Sigmoid colon (tissue), 7 donors: ENCODE measurements around the gene CAMK4. TPM values are rescaled to one million over a fixed set of nuclear protein-coding genes. Genes with fewer than 3 reads are reported as not detected.

Experiments
- DNase-seq: peaks from one replicate; pipeline ENCODE4 v3.0.0-alpha.2; 2019
- H3K27ac ChIP-seq, 4 donors: fragments of 200-600 bp; sonication (generic); one replicate each; pipeline ENCODE4 v1.5.1; 2016 to 2019; ENCODE audit warnings: mild to moderate bottlenecking in 1 of 4
- H3K27me3 ChIP-seq, 3 donors: fragments of 200-600 bp; sonication (generic); one replicate each; pipeline ENCODE4 v1.5.1; 2019; ENCODE audit warnings: mild to moderate bottlenecking in 1 of 3
- H3K36me3 ChIP-seq, 4 donors: fragments of 200-600 bp; sonication (generic); one replicate each; pipeline ENCODE4 v1.5.1; 2016 to 2019
- H3K4me1 ChIP-seq, 4 donors: fragments of 200-600 bp; sonication (generic); one replicate each; pipeline ENCODE4 v1.5.1; 2017 to 2019
- H3K4me3 ChIP-seq, 4 donors: fragments of 200-600 bp; sonication (generic); one replicate each; pipeline ENCODE4 v1.5.1; 2017 to 2019; ENCODE audit warnings: mild to moderate bottlenecking in 2 of 4, moderate library complexity in 1 of 4
- H3K9me3 ChIP-seq, 4 donors: fragments of 200-600 bp in 3 of 4; sonication (generic) in 3 of 4; one replicate each; pipeline versions ENCODE4 v1.5.1 to v1.6.1; 2013 to 2019
- EP300 ChIP-seq, 4 donors: sonication (generic); formaldehyde crosslinking; IDR thresholded peaks; one replicate each; pipeline ENCODE4 v1.6.1; 2017; ENCODE audit warnings: antibody characterized with exemption in 4 of 4
- POLR2A ChIP-seq, 2 donors: fragments of 450-650 bp; IDR thresholded peaks; one replicate each; pipeline ENCODE4 v1.6.1; 2016; ENCODE audit warnings: antibody characterized with exemption in 2 of 2, mild to moderate bottlenecking in 2 of 2, moderate library complexity in 2 of 2
- POLR2AphosphoS5 ChIP-seq, 4 donors: sonication (generic); formaldehyde crosslinking; IDR thresholded peaks; one replicate each; pipeline ENCODE4 v1.6.1; 2017; ENCODE audit warnings: antibody characterized with exemption in 4 of 4
- WGBS, 2 donors: extraction: QIAGEN DNeasy Blood & Tissue Kit; methylation state at CpG; one replicate each; pipeline ENCODE4 v1.1.7; 2013; 5-methylcytosine and 5-hydroxymethylcytosine counted together
- intact Hi-C: fragments of 100-400 bp; cut with DNase I; formaldehyde crosslinking; loops from one replicate; pipeline ENCODE4 v1.15.1; 2023
- polyA plus RNA-seq, 3 donors: library from polyadenylated mRNA; stranded (reverse); fragments of 200-250 nt; gene quantifications; one replicate each; pipeline ENCODE4 v1.2.3, GENCODE V29; 2013
- total RNA-seq, 4 donors: library from RNA; depleted of rRNA; stranded (reverse); fragments of >200 nt; gene quantifications; one replicate each; pipeline ENCODE4 v1.1.0, GENCODE V29; 2016
- TF ChIP-seq, protein P1 (sequence below), 4 experiments: fragments of 450-650 bp in 3 of 4; fragments of 200-600 bp in 1 of 4; IDR thresholded peaks; one replicate each; pipeline ENCODE4 v1.5.1; 2016 to 2019; ENCODE audit warnings: antibody characterized with exemption in 4 of 4, mild to moderate bottlenecking in 3 of 4, moderate library complexity in 2 of 4
- donor health status: healthy with polysubstance abuse.
- donor health status: Bipolar disorder and iron deficiency.
- donor health status: healthy.

CAMK4 gene
- total and polyA plus RNA-seq, 7 donors, result 0.23 to 4.0 (median 2.3) TPM

DNA sequence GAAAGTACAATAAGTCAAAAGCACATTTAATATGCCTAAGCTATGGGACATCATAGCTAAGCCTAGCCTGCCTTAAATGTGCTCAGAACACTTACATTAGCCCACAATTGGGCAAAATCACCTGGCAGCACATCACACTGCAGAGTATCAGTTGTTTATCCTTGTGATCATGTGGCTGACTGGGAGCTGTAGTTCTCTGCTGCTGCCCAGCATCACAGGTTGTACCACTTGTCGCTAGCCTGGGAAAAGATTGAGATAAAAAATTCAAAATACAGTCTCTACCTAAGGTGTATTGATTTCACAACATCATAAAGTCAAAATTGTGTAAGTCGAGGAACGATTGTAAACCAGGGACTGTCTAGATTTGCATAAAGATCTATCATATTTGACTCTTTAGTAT lies 58.6 kb downstream of the CAMK4 start:
- Histone ChIP-seq H3K27ac (no peak overlapping the region), H3K27me3 (no peaks in the 10 kb centered on the region), H3K4me3 (no peak overlapping the region), H3K9me3 (no peaks in the 10 kb centered on the region), H3K4me1 (no peaks in the 10 kb centered on the region), H3K36me3 (no peaks in the 10 kb centered on the region)
- TF ChIP-seq POLR2A (IDR thresholded peaks at IDR 0.05) (no peak), EP300 (IDR thresholded peaks at IDR 0.05) (no peak), POLR2AphosphoS5 (IDR thresholded peaks at IDR 0.05) (no peak)
- TF ChIP-seq, protein P1, sequence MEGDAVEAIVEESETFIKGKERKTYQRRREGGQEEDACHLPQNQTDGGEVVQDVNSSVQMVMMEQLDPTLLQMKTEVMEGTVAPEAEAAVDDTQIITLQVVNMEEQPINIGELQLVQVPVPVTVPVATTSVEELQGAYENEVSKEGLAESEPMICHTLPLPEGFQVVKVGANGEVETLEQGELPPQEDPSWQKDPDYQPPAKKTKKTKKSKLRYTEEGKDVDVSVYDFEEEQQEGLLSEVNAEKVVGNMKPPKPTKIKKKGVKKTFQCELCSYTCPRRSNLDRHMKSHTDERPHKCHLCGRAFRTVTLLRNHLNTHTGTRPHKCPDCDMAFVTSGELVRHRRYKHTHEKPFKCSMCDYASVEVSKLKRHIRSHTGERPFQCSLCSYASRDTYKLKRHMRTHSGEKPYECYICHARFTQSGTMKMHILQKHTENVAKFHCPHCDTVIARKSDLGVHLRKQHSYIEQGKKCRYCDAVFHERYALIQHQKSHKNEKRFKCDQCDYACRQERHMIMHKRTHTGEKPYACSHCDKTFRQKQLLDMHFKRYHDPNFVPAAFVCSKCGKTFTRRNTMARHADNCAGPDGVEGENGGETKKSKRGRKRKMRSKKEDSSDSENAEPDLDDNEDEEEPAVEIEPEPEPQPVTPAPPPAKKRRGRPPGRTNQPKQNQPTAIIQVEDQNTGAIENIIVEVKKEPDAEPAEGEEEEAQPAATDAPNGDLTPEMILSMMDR (IDR thresholded peaks at IDR 0.05), result no peak
- intact Hi-C loops, result no loop called here
- DNase-seq, result no peak
- WGBS, 2 donors, result 82 to 90% methylated on average over 3 of the region's 3 CpGs

DNA sequence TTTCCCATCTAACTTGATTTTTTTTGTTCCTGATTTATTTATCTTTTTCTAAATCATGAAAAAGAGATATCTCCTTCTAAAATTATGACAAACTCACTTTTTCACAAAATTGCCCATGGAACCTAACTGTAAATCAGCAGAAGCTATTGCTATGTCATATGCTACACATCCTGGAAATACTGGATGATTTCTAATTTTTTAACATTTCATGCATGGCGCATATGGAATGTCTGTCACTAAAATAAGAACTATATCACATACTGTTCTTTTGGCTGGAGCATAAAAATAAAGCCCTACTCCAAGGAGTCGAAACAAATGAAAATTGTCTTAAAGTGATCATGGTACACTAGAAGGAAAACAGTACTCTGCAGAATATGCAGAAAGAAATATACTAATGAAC lies 60.6 kb downstream of the CAMK4 start:
- TF ChIP-seq POLR2AphosphoS5 (IDR thresholded peaks at IDR 0.05) (no peak), POLR2A (IDR thresholded peaks at IDR 0.05) (no peak), EP300 (IDR thresholded peaks at IDR 0.05) (no peak)
- TF ChIP-seq, protein P1 (IDR thresholded peaks at IDR 0.05), result no peak
- DNase-seq, result no peak
- no peaks in the 10 kb centered on the region for H3K9me3 ChIP-seq

DNA sequence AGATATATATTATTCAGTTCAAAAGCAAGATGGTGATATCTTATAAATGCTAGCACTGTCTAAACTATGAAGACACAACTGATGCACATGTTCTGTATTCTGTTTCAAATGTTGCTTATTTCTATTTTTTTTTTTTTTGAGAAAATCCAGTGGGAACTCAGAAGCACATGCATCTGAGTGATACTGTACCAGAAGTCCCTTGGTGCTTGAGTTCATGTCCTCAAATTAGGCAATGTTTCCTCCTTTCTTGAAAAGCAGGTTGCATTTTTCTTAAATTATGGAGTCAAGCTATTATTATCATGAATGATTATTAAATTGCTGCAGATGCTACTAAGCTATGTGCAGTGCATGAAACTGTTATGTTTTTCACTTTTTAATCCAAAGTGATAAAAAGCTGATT lies 70.4 kb downstream of the CAMK4 start:
- Histone ChIP-seq H3K27me3 (no peaks in the 10 kb centered on the region), H3K4me1 (no peaks in the 10 kb centered on the region), H3K4me3 (no peak overlapping the region), H3K36me3 (no peaks in the 10 kb centered on the region), H3K9me3 (no peaks in the 10 kb centered on the region), H3K27ac (no peak overlapping the region)
- no peak for DNase-seq
- intact Hi-C loops, result no loop called here
- no peak for TF ChIP-seq POLR2A (IDR thresholded peaks at IDR 0.05)
- TF ChIP-seq, protein P1 (IDR thresholded peaks at IDR 0.05), result no peak

More for the DNA sequence above, 60.6 kb downstream of the CAMK4 start:
- Histone ChIP-seq H3K27ac (no peak overlapping the region), H3K27me3 (no peaks in the 10 kb centered on the region), H3K36me3 (no peaks in the 10 kb centered on the region), H3K4me1 (no peaks in the 10 kb centered on the region), H3K4me3 (no peak overlapping the region)
- 64 to 90% methylated on average over 2 of the region's 2 CpGs for WGBS, 2 donors
- intact Hi-C loops, result no loop called here

DNA sequence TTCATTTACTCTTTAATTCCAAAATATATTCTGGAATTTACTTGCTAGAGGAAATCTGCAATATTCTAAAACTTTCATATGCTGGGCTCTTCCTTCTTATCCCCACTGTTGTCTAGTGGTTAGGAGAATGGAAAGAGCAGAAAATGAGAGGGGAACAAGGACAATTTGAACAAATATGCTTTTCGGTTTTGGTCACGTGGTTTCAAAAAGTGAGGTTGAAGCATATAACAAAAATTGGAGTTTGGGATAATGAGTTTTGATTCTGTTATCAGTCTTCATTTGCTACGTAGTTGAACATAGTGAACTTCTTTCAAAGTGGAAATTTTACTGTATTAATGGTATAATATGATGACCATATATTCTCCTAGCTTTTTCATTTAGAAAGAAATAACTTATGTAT lies 71.5 kb downstream of the CAMK4 start:
- 85 to 92% methylated on average over 3 of the region's 3 CpGs for WGBS, 2 donors
- H3K27ac ChIP-seq, result no peak overlapping the region
- no peaks in the 10 kb centered on the region for H3K27me3 ChIP-seq
- TF ChIP-seq, protein P1 (IDR thresholded peaks at IDR 0.05), result no peak
- TF ChIP-seq POLR2AphosphoS5 (IDR thresholded peaks at IDR 0.05) (no peak), EP300 (IDR thresholded peaks at IDR 0.05) (no peak), POLR2A (IDR thresholded peaks at IDR 0.05) (no peak)
- H3K4me3 ChIP-seq, result no peak overlapping the region
- no peaks in the 10 kb centered on the region for H3K36me3 ChIP-seq
- no peaks in the 10 kb centered on the region for H3K9me3 ChIP-seq
- no peaks in the 10 kb centered on the region for H3K4me1 ChIP-seq
- no peak for DNase-seq
- intact Hi-C loops, result no loop called here

DNA sequence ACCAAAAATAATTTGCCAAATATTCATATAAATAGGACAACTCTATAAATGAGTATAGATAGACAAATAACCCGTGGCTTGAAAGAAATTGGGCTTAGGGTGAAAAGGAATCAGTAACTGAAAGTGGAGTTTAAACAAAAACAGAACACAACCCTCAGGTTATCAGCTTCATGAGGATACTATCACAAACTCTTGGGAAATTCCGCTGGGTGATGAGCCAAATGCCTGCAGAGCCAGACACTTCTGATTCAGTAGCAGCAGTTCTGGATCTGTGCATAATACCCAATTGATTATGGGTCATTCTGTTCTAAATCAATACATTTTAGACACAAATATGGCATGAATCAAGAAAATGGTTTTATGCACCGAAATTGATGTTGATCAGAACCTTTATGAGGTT lies 72.4 kb downstream of the CAMK4 start:
- Histone ChIP-seq H3K9me3 (no peaks in the 10 kb centered on the region), H3K4me3 (no peak overlapping the region), H3K4me1 (no peaks in the 10 kb centered on the region), H3K27ac (no peak overlapping the region), H3K36me3 (no peaks in the 10 kb centered on the region), H3K27me3 (no peaks in the 10 kb centered on the region)
- TF ChIP-seq POLR2AphosphoS5 (IDR thresholded peaks at IDR 0.05) (no peak), EP300 (IDR thresholded peaks at IDR 0.05) (no peak), POLR2A (IDR thresholded peaks at IDR 0.05) (no peak)
- TF ChIP-seq, protein P1 (IDR thresholded peaks at IDR 0.05), result no peak
- intact Hi-C loops, result no loop called here
- WGBS, 2 donors, result 69 to 87% methylated on average over 3 of the region's 3 CpGs
- no peak for DNase-seq
